T-helper 1 cell treated with Interleukin-12 subunit alpha and Interleukin-12 subunit beta and Interleukin-4 antibody, amounts not matched to agents 30 μg/mL and 1 μg/mL, for 36 hours (primary cell): ENCODE measurements around the gene LRPAP1.
A peak's percentile ranks its signal among the peaks of the same experiment; 100 is the strongest.

Experiments
- H3K27ac Mint-ChIP-seq: one replicate; pipeline ENCODE4 v1.8.0; 2021; ENCODE audit warnings: mild to moderate bottlenecking, mixed read lengths
- H3K27me3 Mint-ChIP-seq: one replicate; pipeline ENCODE4 v1.8.0; 2021; ENCODE audit warnings: low read depth, mixed read lengths
- H3K36me3 Mint-ChIP-seq: one replicate; pipeline ENCODE4 v1.8.0; 2021; ENCODE audit warnings: low read depth, mixed read lengths
- H3K4me1 Mint-ChIP-seq: one replicate; pipeline ENCODE4 v1.8.0; 2021; ENCODE audit warnings: low read depth, mixed read lengths
- H3K4me3 Mint-ChIP-seq: one replicate; pipeline ENCODE4 v1.8.0; 2021; ENCODE audit warnings: mild to moderate bottlenecking, moderate library complexity, mixed read lengths
- H3K9me3 Mint-ChIP-seq: one replicate; pipeline ENCODE4 v1.8.0; 2021; ENCODE audit warnings: mixed read lengths

LRPAP1 gene

GRCh38 chr4:3530051-3530450 is 2.2 kb downstream of the LRPAP1 start:
- peak overlapping the region; percentile 53 for H3K4me3 Mint-ChIP-seq
- H3K27me3 Mint-ChIP-seq: peaks cover 14% of the 10 kb centered on the region
- H3K9me3 Mint-ChIP-seq: peaks cover under 1% of the 10 kb centered on the region
- peaks cover 21% of the 10 kb centered on the region for H3K4me1 Mint-ChIP-seq
- no peak overlapping the region for H3K27ac Mint-ChIP-seq
- H3K36me3 Mint-ChIP-seq: peaks cover 9% of the 10 kb centered on the region

GRCh38 chr4:3529363-3529762 is 2.9 kb downstream of the LRPAP1 start:
- Mint-ChIP-seq H3K27ac (no peak overlapping the region), H3K27me3 (peaks cover 10% of the 10 kb centered on the region), H3K4me1 (peaks cover 21% of the 10 kb centered on the region), H3K4me3 (no peak overlapping the region), H3K9me3 (no peaks in the 10 kb centered on the region), H3K36me3 (peaks cover 9% of the 10 kb centered on the region)

GRCh38 chr4:3527914-3528876 is 4.0 kb downstream of the LRPAP1 start:
- no peak overlapping the region for H3K4me3 Mint-ChIP-seq
- H3K4me1 Mint-ChIP-seq: peaks cover 19% of the 10 kb centered on the region
- peaks cover 13% of the 10 kb centered on the region for H3K36me3 Mint-ChIP-seq
- H3K9me3 Mint-ChIP-seq: no peaks in the 10 kb centered on the region
- no peaks in the 10 kb centered on the region for H3K27me3 Mint-ChIP-seq
- H3K27ac Mint-ChIP-seq: no peak overlapping the region

GRCh38 chr4:3527101-3527913 is 4.9 kb downstream of the LRPAP1 start:
- H3K4me3 Mint-ChIP-seq: no peak overlapping the region
- H3K4me1 Mint-ChIP-seq: peaks cover 17% of the 10 kb centered on the region
- H3K27me3 Mint-ChIP-seq: no peaks in the 10 kb centered on the region
- H3K36me3 Mint-ChIP-seq: peaks cover 13% of the 10 kb centered on the region
- H3K9me3 Mint-ChIP-seq: no peaks in the 10 kb centered on the region
- H3K27ac Mint-ChIP-seq: no peak overlapping the region

- H3K4me1 Mint-ChIP-seq: peaks cover 12% of the 10 kb centered on the region
- H3K36me3 Mint-ChIP-seq: peaks cover 13% of the 10 kb centered on the region
- no peak overlapping the region for H3K27ac Mint-ChIP-seq
- no peaks in the 10 kb centered on the region for H3K27me3 Mint-ChIP-seq
- no peak overlapping the region for H3K4me3 Mint-ChIP-seq
- H3K9me3 Mint-ChIP-seq: no peaks in the 10 kb centered on the region
These were observed 5.8 kb downstream of the LRPAP1 start for GRCh38 chr4:3526456-3526855.

- H3K4me1 Mint-ChIP-seq: peaks cover 6% of the 10 kb centered on the region
- no peak overlapping the region for H3K4me3 Mint-ChIP-seq
- no peak overlapping the region for H3K27ac Mint-ChIP-seq
- H3K9me3 Mint-ChIP-seq: no peaks in the 10 kb centered on the region
- no peaks in the 10 kb centered on the region for H3K27me3 Mint-ChIP-seq
- H3K36me3 Mint-ChIP-seq: peaks cover 16% of the 10 kb centered on the region
These were observed 6.4 kb downstream of the LRPAP1 start for GRCh38 chr4:3525532-3526430.

- Mint-ChIP-seq H3K9me3 (no peaks in the 10 kb centered on the region), H3K4me3 (no peak overlapping the region), H3K27me3 (no peaks in the 10 kb centered on the region), H3K27ac (no peak overlapping the region), H3K4me1 (no peaks in the 10 kb centered on the region), H3K36me3 (peaks cover 12% of the 10 kb centered on the region)
These were observed 7.3 kb downstream of the LRPAP1 start for GRCh38 chr4:3524920-3525319.

GRCh38 chr4:3524349-3524748 is 7.9 kb downstream of the LRPAP1 start:
- Mint-ChIP-seq H3K4me3 (no peak overlapping the region), H3K27me3 (no peaks in the 10 kb centered on the region), H3K27ac (no peak overlapping the region), H3K36me3 (peaks cover 12% of the 10 kb centered on the region), H3K9me3 (no peaks in the 10 kb centered on the region), H3K4me1 (no peaks in the 10 kb centered on the region)

GRCh38 chr4:3523628-3524221 is 8.5 kb downstream of the LRPAP1 start:
- H3K27me3 Mint-ChIP-seq: no peaks in the 10 kb centered on the region
- no peaks in the 10 kb centered on the region for H3K9me3 Mint-ChIP-seq
- H3K4me3 Mint-ChIP-seq: no peak overlapping the region
- H3K27ac Mint-ChIP-seq: no peak overlapping the region
- H3K36me3 Mint-ChIP-seq: peaks cover 12% of the 10 kb centered on the region
- no peaks in the 10 kb centered on the region for H3K4me1 Mint-ChIP-seq

- Mint-ChIP-seq H3K27ac (no peak overlapping the region), H3K9me3 (no peaks in the 10 kb centered on the region), H3K27me3 (no peaks in the 10 kb centered on the region), H3K4me3 (no peak overlapping the region), H3K4me1 (no peaks in the 10 kb centered on the region), H3K36me3 (peaks cover 12% of the 10 kb centered on the region)
These were observed 9.0 kb downstream of the LRPAP1 start for GRCh38 chr4:3523146-3523627.

GRCh38 chr4:3522651-3523050 is 9.6 kb downstream of the LRPAP1 start:
- no peaks in the 10 kb centered on the region for H3K4me1 Mint-ChIP-seq
- H3K4me3 Mint-ChIP-seq: no peak overlapping the region
- no peak overlapping the region for H3K27ac Mint-ChIP-seq
- peaks cover 15% of the 10 kb centered on the region for H3K36me3 Mint-ChIP-seq
- H3K9me3 Mint-ChIP-seq: no peaks in the 10 kb centered on the region
- H3K27me3 Mint-ChIP-seq: no peaks in the 10 kb centered on the region

- no peaks in the 10 kb centered on the region for H3K9me3 Mint-ChIP-seq
- no peaks in the 10 kb centered on the region for H3K27me3 Mint-ChIP-seq
- peaks cover 18% of the 10 kb centered on the region for H3K36me3 Mint-ChIP-seq
- no peak overlapping the region for H3K27ac Mint-ChIP-seq
- H3K4me3 Mint-ChIP-seq: no peak overlapping the region
- H3K4me1 Mint-ChIP-seq: no peaks in the 10 kb centered on the region
These were observed 9.9 kb downstream of the LRPAP1 start for GRCh38 chr4:3522326-3522640.

GRCh38 chr4:3521621-3522325 is 10.4 kb downstream of the LRPAP1 start:
- no peak overlapping the region for H3K4me3 Mint-ChIP-seq
- no peaks in the 10 kb centered on the region for H3K27me3 Mint-ChIP-seq
- H3K27ac Mint-ChIP-seq: no peak overlapping the region
- H3K4me1 Mint-ChIP-seq: no peaks in the 10 kb centered on the region
- no peaks in the 10 kb centered on the region for H3K9me3 Mint-ChIP-seq
- peaks cover 19% of the 10 kb centered on the region for H3K36me3 Mint-ChIP-seq
